GM12873 (cell line): ENCODE data around the gene TMEM179.

Source experiments
- TF ChIP-seq, protein P1 (sequence below): IDR thresholded peaks from 2 replicates; pipeline ENCODE4 v1.5.1; 2012; ENCODE audit warnings: low read depth, mild to moderate bottlenecking, moderate library complexity, low read length, control low read depth; ENCODE audit not compliant: insufficient read depth; ENCODE audit errors: missing control alignments

TMEM179 gene

DNA sequence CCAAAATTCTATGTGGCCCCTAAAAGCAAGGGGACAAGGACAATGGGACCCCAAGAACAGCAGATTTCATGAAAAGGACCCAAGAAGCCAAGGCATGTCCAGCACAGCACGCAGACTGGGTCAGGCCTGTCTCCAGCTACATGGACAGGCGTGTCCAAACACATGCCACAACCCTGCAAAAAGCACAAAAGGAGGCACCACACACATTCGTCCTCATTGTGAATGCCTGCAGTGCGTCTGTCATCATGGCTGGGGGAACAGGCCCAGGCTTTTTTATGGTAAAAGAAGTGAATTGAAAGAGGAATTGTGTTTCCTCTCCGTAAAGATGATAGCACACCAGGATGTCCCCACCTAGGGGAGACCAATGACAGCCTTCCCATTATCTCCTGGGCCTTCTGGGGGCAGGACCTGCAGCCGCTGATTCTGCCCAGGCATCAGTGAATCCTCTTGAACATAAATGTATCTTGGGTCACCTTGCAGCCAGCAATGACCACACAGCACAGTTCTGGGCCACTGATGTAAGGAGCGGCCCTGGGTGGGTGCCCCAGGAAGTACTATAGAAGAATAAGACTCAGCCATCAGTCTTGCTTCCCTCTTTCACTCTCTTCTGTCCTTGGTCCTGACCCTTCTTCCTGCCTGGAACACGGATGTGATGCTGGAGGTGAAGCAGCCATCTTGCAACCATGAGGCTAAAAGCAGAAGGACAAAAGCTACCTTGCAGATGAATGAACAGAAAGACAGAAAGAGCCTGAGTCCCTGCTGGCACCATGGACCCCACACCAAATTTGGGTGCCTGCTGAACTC, 54.8 kb downstream of the TMEM179 start:
- TF ChIP-seq, protein P1, sequence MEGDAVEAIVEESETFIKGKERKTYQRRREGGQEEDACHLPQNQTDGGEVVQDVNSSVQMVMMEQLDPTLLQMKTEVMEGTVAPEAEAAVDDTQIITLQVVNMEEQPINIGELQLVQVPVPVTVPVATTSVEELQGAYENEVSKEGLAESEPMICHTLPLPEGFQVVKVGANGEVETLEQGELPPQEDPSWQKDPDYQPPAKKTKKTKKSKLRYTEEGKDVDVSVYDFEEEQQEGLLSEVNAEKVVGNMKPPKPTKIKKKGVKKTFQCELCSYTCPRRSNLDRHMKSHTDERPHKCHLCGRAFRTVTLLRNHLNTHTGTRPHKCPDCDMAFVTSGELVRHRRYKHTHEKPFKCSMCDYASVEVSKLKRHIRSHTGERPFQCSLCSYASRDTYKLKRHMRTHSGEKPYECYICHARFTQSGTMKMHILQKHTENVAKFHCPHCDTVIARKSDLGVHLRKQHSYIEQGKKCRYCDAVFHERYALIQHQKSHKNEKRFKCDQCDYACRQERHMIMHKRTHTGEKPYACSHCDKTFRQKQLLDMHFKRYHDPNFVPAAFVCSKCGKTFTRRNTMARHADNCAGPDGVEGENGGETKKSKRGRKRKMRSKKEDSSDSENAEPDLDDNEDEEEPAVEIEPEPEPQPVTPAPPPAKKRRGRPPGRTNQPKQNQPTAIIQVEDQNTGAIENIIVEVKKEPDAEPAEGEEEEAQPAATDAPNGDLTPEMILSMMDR = no peak

DNA sequence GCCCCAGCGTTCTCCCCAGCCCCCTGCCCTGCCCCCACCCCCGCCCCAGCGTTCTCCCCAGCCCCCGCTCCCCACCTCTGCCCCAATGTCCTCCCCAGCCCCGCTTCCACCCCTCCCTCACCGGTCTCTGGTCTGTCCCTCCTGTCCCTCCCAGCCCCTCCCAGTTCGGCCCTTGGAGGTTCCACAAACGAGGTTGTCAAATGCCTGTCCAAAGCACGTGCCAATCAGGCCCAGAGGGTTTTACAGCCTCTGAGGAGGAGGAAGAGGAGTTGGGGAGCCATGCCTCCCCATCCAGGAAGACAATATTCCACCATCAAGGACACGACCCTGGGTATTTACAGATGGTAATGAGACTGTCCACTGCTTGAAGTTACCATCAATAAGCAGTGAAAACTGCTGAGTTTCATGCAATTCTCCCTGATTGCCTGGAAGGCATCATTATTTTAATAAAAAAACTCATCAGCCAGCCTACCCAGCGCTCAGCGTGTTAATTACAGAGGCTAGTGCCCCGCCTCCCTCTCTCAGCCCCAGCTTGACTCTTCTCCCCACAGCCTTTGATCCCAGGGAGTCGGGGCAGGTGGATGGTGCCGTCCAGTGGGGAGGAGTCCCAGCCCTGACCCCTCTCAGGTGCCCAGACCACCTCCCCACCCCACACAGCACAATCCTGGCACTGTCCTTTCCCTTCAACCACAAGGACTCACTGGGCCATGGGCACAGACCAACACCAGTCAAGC, 55.6 kb downstream of the TMEM179 start:
- TF ChIP-seq, protein P1 = no peak

DNA sequence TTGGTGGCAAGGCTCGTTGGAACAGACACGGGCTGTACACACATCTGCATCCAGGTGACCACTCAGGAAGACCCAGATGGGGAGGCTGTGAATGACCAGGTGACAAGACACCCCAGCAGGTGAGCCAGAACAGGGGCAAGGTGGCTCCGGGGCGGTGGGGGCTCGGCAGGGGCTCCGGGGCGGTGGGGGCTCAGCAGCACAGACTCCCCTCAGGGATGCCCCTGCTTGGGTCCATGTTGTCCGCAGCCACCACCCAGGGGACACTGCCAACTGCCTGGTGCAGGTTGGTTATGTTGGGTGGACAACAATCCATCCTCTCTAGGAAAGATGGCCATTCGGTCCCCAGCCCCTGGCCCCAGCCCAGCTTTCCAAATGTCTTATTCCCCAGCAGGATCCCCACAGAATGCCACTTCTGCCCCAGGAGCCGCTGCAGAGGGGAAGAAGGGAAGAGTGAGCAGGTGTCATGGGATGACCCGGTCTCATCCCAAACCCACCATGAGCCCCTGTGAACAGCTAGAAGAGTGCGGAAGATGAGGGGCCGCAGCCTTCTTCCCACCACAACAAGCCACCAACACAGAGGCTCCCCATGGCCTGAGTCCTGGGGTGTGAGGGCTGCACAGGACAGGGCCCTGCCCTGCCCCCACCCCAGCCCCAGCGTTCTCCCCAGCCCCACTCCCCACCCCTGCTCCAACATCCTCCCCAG, 56.4 kb downstream of the TMEM179 start:
- TF ChIP-seq, protein P1 = no peak

DNA sequence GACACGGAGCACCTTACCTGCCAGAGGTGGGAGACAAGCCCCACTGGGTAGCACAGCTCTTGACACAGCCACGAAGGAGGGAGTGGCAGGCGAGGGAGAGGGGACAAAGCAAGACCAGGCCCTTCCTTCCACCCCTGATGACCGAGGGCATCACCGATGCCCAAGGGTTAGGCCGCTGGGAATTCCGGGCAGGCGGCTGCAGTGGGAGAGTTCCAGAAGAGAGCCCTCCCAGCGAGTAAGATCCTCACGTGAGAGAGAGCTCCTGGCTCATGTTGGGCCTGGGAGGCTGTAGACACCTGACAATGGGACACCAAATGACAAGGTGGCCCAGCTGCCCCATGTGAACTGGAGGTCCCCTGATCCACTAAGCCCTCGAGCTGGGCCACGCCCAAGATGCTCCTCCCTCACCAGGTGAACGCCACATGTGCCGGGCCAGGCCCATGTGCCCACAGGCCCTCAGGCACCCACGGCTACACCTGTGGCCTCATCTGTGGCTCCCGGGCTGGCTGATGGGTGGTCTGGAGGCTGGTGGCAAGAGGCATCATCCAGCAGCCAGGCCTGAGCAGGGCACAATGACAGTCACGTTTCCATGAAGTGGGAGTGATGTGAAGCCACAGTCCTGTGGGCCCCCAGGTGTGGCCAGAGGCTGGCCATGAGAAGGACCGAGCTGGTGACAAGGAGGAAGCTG, 57.1 kb downstream of the TMEM179 start:
- TF ChIP-seq, protein P1 = no peak

DNA sequence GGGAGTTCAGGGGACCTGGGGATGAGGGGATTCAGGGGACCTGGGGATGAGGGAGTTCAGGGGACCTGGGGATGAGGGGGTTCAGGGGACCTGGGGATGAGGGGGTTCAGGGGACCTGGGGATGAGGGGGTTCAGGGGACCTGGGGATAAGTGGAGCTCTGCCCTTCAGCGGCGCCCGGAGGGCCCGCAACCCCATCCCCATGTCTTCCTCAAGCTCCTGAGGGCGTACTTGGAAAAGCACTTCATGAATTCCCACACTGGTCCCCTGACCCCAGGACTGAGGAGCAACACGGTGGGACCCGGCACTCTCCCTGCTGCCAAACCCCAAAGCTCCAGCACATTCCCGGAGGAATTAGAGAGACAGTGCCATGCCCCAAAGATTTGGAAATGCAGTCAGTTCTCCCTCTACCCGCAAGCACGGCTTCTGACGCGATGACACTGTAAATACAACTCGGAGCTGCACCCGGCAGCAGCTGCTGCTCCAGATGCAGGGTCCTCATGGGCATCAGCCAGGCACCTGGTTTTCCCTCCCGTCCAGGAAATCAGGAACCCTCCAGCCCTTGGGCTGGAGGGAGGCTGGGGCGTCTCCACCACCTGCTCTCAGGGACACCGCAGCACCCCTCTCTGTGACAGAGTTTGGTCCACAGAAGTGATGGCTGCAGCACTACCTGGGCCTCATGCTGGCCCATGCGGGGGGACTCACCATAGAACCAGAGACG, 57.8 kb downstream of the TMEM179 start:
- TF ChIP-seq, protein P1 = no peak

DNA sequence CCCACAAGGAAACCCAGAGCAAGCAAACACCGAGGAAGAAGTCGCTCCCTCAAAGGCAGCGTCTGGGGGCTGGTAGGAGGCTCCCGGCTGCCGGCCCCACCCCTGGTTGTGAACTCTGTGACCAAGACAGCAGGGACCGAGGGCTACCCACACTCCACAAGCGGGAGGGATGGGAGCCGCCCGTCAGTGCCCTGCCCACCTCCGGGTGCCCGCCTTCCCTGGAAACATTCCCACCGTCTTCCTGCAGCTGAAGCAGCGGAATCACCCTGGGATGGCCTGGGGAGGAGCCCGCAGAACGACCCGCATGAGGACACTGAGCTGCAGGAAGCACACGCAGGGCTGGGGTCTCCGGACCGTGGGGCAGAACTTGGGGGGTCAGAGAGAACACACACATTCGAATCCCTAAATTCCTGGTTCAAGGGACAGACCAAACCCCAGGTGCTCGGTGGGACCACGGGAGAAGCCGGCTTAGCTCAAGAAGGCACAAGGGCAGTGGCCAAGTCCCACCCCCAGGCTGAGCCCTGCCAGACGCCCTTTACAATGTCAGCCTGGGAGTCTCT, 58.5 kb downstream of the TMEM179 start:
- TF ChIP-seq, protein P1 = no peak
